Left lung (tissue), 10 donors: ENCODE measurements around the gene PPIL6. TPM values are rescaled to one million over a fixed set of nuclear protein-coding genes. Genes with fewer than 3 reads are reported as not detected.

ENCODE experiments used
- ATAC-seq: fragments of 200-7000 bp; cut with Tn5 transposase; one replicate; pipeline ENCODE4 v1.9.1; 2020; ENCODE audit warnings: moderate library complexity
- DNase-seq, 4 donors: peaks; one replicate each; pipeline ENCODE4 v3.0.0-alpha.2; 2013 to 2020
- H3K27ac ChIP-seq, 2 donors: fragments of 200-600 bp; sonication (generic) in 1 of 2; one replicate each; pipeline versions ENCODE4 v1.5.0 to v1.8.0; 2020 to 2021
- H3K27me3 ChIP-seq, 2 donors: fragments of 200-600 bp; sonication (generic) in 1 of 2; one replicate each; pipeline versions ENCODE4 v1.5.0 to v1.8.0; 2020 to 2021
- H3K36me3 ChIP-seq, 2 donors: fragments of 200-600 bp; sonication (generic) in 1 of 2; one replicate each; pipeline versions ENCODE4 v1.5.0 to v1.8.0; 2020 to 2021
- H3K4me1 ChIP-seq, 2 donors: fragments of 200-600 bp; one replicate each; pipeline ENCODE4 v1.8.0; 2021
- H3K4me3 ChIP-seq, 2 donors: fragments of 200-600 bp; sonication (generic) in 1 of 2; one replicate each; pipeline versions ENCODE4 v1.5.0 to v1.8.0; 2020 to 2021; ENCODE audit warnings: mild to moderate bottlenecking in 1 of 2
- H3K9me3 ChIP-seq, 2 donors: fragments of 200-600 bp; sonication (generic) in 1 of 2; one replicate each; pipeline versions ENCODE4 v1.5.0 to v1.8.0; 2020 to 2021
- CTCF ChIP-seq, 2 donors: fragments of 200-600 bp; sonication (generic) in 1 of 2; IDR thresholded peaks; one replicate each; pipeline versions ENCODE4 v1.5.0 to v1.8.0; 2021; ENCODE audit warnings: antibody characterized with exemption in 2 of 2
- intact Hi-C, 2 donors: fragments of 100-400 bp; cut with DNase I; formaldehyde crosslinking; loops; one replicate each; pipeline versions ENCODE4 v1.11.2 to v1.14.2; 2022
- polyA plus RNA-seq, 6 donors: library from polyadenylated mRNA; unstranded; fragments of 120-200 nt; gene quantifications; one replicate each; pipeline ENCODE4 v1.2.1, GENCODE V29; 2013; ENCODE audit not compliant: insufficient read length in 6 of 6
- total RNA-seq, 2 donors: library from RNA; stranded (reverse); fragmentation: NEBNext Ultra II Directional; extraction: Animal tissue kit (Norgen Biotek cat#: 25700); gene quantifications; one replicate each; pipeline ENCODE4 v1.2.1, GENCODE V29; 2021
- donor health status: DM: no; HTN: yes; CAD: no.
- donor health status: DM: no; HTN: no; CAD: no.

Gene PPIL6
- total and polyA plus RNA-seq, 8 donors, result 4.5 to 15.1 (median 9.9) TPM

- intact Hi-C loops, result no loop called here
- H3K9me3 ChIP-seq, result no peaks in the 10 kb centered on the region
Measured at GRCh38 chr6:109453156-109453555, 12.7 kb upstream of the PPIL6 start.

GRCh38 chr6:109452181-109452580, 11.8 kb upstream of the PPIL6 start:
- peaks cover 0 to 46% of the 10 kb centered on the region in 2 donors for H3K36me3 ChIP-seq
- H3K27ac ChIP-seq, result no peak overlapping the region
- H3K27me3 ChIP-seq, result no peaks in the 10 kb centered on the region
- ATAC-seq, result no peak
- no peak for DNase-seq
- H3K4me1 ChIP-seq, result peaks cover 13 to 39% of the 10 kb centered on the region in 2 donors
- no peak for TF ChIP-seq CTCF (IDR thresholded peaks at IDR 0.05)
- H3K9me3 ChIP-seq, result no peaks in the 10 kb centered on the region
- intact Hi-C loops, result no loop called here
- H3K4me3 ChIP-seq, result no peak overlapping the region

More at GRCh38 chr6:109453156-109453555, 12.7 kb upstream of the PPIL6 start:
- no peak for DNase-seq
- Histone ChIP-seq H3K27ac (no peak overlapping the region), H3K36me3 (peaks cover 0 to 41% of the 10 kb centered on the region in 2 donors), H3K27me3 (no peaks in the 10 kb centered on the region), H3K4me3 (no peak overlapping the region), H3K4me1 (peaks cover 13 to 45% of the 10 kb centered on the region in 2 donors)
- no peak for ATAC-seq
- no peak for TF ChIP-seq CTCF (IDR thresholded peaks at IDR 0.05)

GRCh38 chr6:109451376-109451775, 10.9 kb upstream of the PPIL6 start:
- H3K36me3 ChIP-seq, result peaks cover 0 to 54% of the 10 kb centered on the region in 2 donors
- H3K9me3 ChIP-seq, result no peaks in the 10 kb centered on the region
- no peak overlapping the region for H3K27ac ChIP-seq
- DNase-seq, result no peak
- intact Hi-C loops, result no loop called here
- H3K27me3 ChIP-seq, result no peaks in the 10 kb centered on the region
- no peak for TF ChIP-seq CTCF (IDR thresholded peaks at IDR 0.05)
- no peak overlapping the region for H3K4me3 ChIP-seq
- ATAC-seq, result no peak
- peaks cover 10 to 31% of the 10 kb centered on the region in 2 donors for H3K4me1 ChIP-seq

- intact Hi-C loops, result no loop called here
- no peak for TF ChIP-seq CTCF (IDR thresholded peaks at IDR 0.05)
- Histone ChIP-seq H3K4me3 (no peak overlapping the region), H3K4me1 (peaks cover 7 to 27% of the 10 kb centered on the region in 2 donors), H3K27ac (no peak overlapping the region), H3K36me3 (peaks cover 0 to 60% of the 10 kb centered on the region in 2 donors), H3K27me3 (no peaks in the 10 kb centered on the region), H3K9me3 (no peaks in the 10 kb centered on the region)
- DNase-seq (no peak), ATAC-seq (no peak)
Measured at GRCh38 chr6:109450801-109451200, 10.4 kb upstream of the PPIL6 start.

- Histone ChIP-seq H3K9me3 (no peaks in the 10 kb centered on the region), H3K36me3 (peaks cover 0 to 68% of the 10 kb centered on the region in 2 donors), H3K4me3 (no peak overlapping the region), H3K4me1 (peaks cover 7 to 27% of the 10 kb centered on the region in 2 donors), H3K27ac (no peak overlapping the region), H3K27me3 (no peaks in the 10 kb centered on the region)
- no peak for TF ChIP-seq CTCF (IDR thresholded peaks at IDR 0.05)
- no peak for ATAC-seq
- no peak for DNase-seq
- intact Hi-C loops, result no loop called here
Measured at GRCh38 chr6:109449795-109450673, 9.6 kb upstream of the PPIL6 start.
